H1 (cell line): ENCODE measurements around the gene USP10. TPM values are rescaled to one million over a fixed set of nuclear protein-coding genes. Genes with fewer than 3 reads are reported as not detected.

Experiments
- ASH2L ChIP-seq: fragments of 200-600, 300-600 bp; sonication (generic); IDR thresholded peaks from one replicate; pipeline ENCODE4 v1.7.1; 2017; ENCODE audit warnings: low read length
- CEBPB ChIP-seq: IDR thresholded peaks from 2 replicates; pipeline ENCODE4 v1.6.1; 2012; ENCODE audit warnings: low read depth, low read length
- CHD2 ChIP-seq: IDR thresholded peaks from 2 replicates; pipeline ENCODE4 v1.6.1; 2012; ENCODE audit warnings: low read length, improper control_type of control experiment
- HDAC2 ChIP-seq, 2 experiments: fragments of 300-600 bp in 1 of 2; sonication (generic) in 1 of 2; IDR thresholded peaks; 2 replicates each; pipeline ENCODE4 v1.6.1; 2011 to 2012; ENCODE audit warnings: low read depth in 2 of 2, low read length in 2 of 2, mild to moderate bottlenecking in 2 of 2, moderate library complexity in 2 of 2, borderline replicate concordance in 1 of 2, inconsistent platforms in 1 of 2
- NRF1 ChIP-seq: IDR thresholded peaks from 2 replicates; pipeline ENCODE4 v1.6.1; 2011; ENCODE audit warnings: mild to moderate bottlenecking, low read depth, low read length, improper control_type of control experiment
- TBP ChIP-seq: IDR thresholded peaks from 2 replicates; pipeline ENCODE4 v1.6.1; 2011; ENCODE audit warnings: low read depth, low read length, improper control_type of control experiment
- polyA plus RNA-seq, 7 experiments: library from polyadenylated mRNA; depleted of rRNA in 3 of 7; stranded (reverse) in 5 of 7; unstranded in 2 of 7; fragments of >200 nt in 5 of 7; fragments of 200-250 nt in 2 of 7; gene quantifications; 1 replicate in 5 of 7; 2 replicates in 1 of 7; 4 replicates in 1 of 7; pipeline versions ENCODE4 v1.2.1 to v1.2.3, GENCODE V29; 2011 to 2013; ENCODE audit warnings: missing spikeins in 2 of 7, mixed read lengths in 2 of 7
- total RNA-seq: library from RNA; stranded (reverse); fragmentation: NEBNext Ultra II Directional; extraction: Animal tissue kit (Norgen Biotek cat#: 25700); gene quantifications from 2 replicates; pipeline ENCODE4 v1.2.1, GENCODE V29; 2021
- TF ChIP-seq, protein P1 (sequence below): IDR thresholded peaks from 2 replicates; pipeline ENCODE4 v1.6.1; 2011; ENCODE audit warnings: low read length, improper control_type of control experiment

The USP10 gene
- total and polyA plus RNA-seq, 2 of the 8 experiments (the other 6 are each of a cell fraction or from before 2014, with no cell fraction given), result 171 to 195 TPM

DNA sequence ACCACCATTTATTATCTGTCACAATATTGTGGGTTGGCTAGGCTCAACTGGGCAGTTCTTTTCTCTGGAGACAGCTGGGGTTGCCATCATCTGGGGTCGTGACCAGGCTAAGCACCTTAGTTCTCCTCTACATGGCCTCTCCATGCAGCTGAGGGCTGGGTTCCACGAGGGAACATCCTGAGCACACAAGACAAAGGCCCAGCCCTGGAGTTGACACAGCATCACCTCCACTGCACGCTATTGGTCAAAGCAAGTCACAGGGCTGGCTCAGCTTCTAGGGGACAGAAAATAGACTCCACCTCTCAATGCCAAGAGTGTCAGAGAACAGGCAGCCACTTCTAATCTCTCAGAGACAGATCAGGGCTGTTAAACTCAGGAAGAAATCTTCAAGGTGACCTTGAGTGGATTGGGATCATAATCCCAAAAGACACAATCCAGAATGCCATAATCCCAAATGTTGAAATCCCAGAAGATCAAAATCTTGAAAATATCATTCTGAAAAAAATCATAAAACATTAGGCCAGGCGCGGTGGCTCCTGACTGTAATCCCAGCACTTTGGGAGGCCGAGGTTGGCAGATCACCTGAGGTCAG, 13.0 kb upstream of the USP10 start (continued):
- TF ChIP-seq, protein P1, sequence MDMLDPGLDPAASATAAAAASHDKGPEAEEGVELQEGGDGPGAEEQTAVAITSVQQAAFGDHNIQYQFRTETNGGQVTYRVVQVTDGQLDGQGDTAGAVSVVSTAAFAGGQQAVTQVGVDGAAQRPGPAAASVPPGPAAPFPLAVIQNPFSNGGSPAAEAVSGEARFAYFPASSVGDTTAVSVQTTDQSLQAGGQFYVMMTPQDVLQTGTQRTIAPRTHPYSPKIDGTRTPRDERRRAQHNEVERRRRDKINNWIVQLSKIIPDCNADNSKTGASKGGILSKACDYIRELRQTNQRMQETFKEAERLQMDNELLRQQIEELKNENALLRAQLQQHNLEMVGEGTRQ, result no peak
- TF ChIP-seq ASH2L, result no peak
- no peak for TF ChIP-seq NRF1
- no peak for TF ChIP-seq CEBPB
- TF ChIP-seq HDAC2 (IDR thresholded peaks at IDR 0.05; ENCODE audit: borderline replicate concordance in 1 of 2, low read depth in 2 of 2, low read length in 2 of 2), result no peak
- no peak for TF ChIP-seq CHD2
- no peak for TF ChIP-seq TBP
